ENCODE measurements around the gene RPS5.
A peak's percentile ranks its signal among the peaks of the same experiment; 100 is the strongest.

The RPS5 gene

GRCh38 chr19:58385313-58385890, 1.7 kb upstream of the RPS5 start:
- H3K4me1 ChIP-seq (ENCODE audit: insufficient read depth, low read length): peaks cover 32% of the 10 kb centered on the region
- H3K36me3 ChIP-seq (ENCODE audit: insufficient read depth, low read length): peaks cover 14% of the 10 kb centered on the region
- H3K27me3 ChIP-seq (ENCODE audit: insufficient read depth, low read length): no peaks in the 10 kb centered on the region
- no peaks in the 10 kb centered on the region for H3K9me3 ChIP-seq (ENCODE audit: low read length)
- H2AFZ ChIP-seq (ENCODE audit: low read depth, low read length): no peak overlapping the region
- H3K4me3 ChIP-seq (ENCODE audit: low read length): peak overlapping the region; percentile 76

GRCh38 chr19:58385891-58386575, 1.0 kb upstream of the RPS5 start:
- peak overlapping the region; percentile 76 for H3K4me3 ChIP-seq (ENCODE audit: low read length)
- H3K27me3 ChIP-seq (ENCODE audit: insufficient read depth, low read length): no peaks in the 10 kb centered on the region
- no peaks in the 10 kb centered on the region for H3K9me3 ChIP-seq (ENCODE audit: low read length)
- peak overlapping the region; percentile 6 for H2AFZ ChIP-seq (ENCODE audit: low read depth, low read length)
- H3K4me1 ChIP-seq (ENCODE audit: insufficient read depth, low read length): peaks cover 32% of the 10 kb centered on the region
- H3K36me3 ChIP-seq (ENCODE audit: insufficient read depth, low read length): peaks cover 20% of the 10 kb centered on the region

- no peaks in the 10 kb centered on the region for H3K27me3 ChIP-seq (ENCODE audit: insufficient read depth, low read length)
- peaks cover 26% of the 10 kb centered on the region for H3K4me1 ChIP-seq (ENCODE audit: insufficient read depth, low read length)
- no peaks in the 10 kb centered on the region for H3K9me3 ChIP-seq (ENCODE audit: low read length)
- no peak overlapping the region for H2AFZ ChIP-seq (ENCODE audit: low read depth, low read length)
- peaks cover 26% of the 10 kb centered on the region for H3K36me3 ChIP-seq (ENCODE audit: insufficient read depth, low read length)
- H3K4me3 ChIP-seq (ENCODE audit: low read length): peak overlapping the region; percentile 76
Observed at GRCh38 chr19:58387338-58388174, 487 bp downstream of the RPS5 start.

DNA sequence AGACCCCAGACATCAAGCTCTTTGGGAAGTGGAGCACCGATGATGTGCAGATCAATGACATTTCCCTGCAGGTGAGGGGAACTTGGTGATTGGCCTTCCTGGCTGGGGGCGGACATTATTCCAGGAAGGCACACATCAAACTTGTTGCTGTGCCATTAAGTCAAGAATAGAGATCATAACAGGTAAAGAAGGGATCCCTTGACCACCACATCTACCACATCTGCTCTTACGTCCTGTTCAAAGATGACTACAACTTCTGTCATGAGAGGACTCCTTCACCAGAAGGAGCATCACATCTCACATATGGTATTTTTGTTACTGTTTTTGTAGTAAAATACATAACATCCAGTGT, 1.1 kb downstream of the RPS5 start:
- H3K4me3 ChIP-seq (ENCODE audit: low read length): peak overlapping the region; percentile 76
- no peaks in the 10 kb centered on the region for H3K9me3 ChIP-seq (ENCODE audit: low read length)
- no peaks in the 10 kb centered on the region for H3K27me3 ChIP-seq (ENCODE audit: insufficient read depth, low read length)
- peaks cover 32% of the 10 kb centered on the region for H3K36me3 ChIP-seq (ENCODE audit: insufficient read depth, low read length)
- peaks cover 26% of the 10 kb centered on the region for H3K4me1 ChIP-seq (ENCODE audit: insufficient read depth, low read length)
- no peak overlapping the region for H2AFZ ChIP-seq (ENCODE audit: low read depth, low read length)

- H3K27me3 ChIP-seq (ENCODE audit: insufficient read depth, low read length): no peaks in the 10 kb centered on the region
- H3K4me3 ChIP-seq (ENCODE audit: low read length): no peak overlapping the region
- no peak overlapping the region for H2AFZ ChIP-seq (ENCODE audit: low read depth, low read length)
- peaks cover 58% of the 10 kb centered on the region for H3K36me3 ChIP-seq (ENCODE audit: insufficient read depth, low read length)
- no peaks in the 10 kb centered on the region for H3K9me3 ChIP-seq (ENCODE audit: low read length)
- peaks cover 7% of the 10 kb centered on the region for H3K4me1 ChIP-seq (ENCODE audit: insufficient read depth, low read length)
Observed at GRCh38 chr19:58392945-58393724, 6.1 kb downstream of the RPS5 start.

DNA sequence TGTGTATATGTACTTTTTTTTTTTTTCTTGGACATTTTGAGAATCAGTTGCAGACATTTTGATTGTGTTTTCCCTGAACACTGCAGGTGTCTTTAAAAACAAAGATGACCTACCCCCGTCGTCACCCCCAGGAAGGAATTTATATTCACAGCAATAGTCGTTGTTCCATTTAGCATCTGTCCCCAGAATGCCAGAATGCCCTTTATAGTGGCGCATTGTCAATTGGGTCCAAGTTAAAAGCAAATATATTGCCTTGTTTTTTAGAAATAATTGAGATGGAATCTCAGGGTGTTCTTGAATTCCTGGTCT, 6.6 kb downstream of the RPS5 start:
- no peak overlapping the region for H2AFZ ChIP-seq (ENCODE audit: low read depth, low read length)
- H3K4me1 ChIP-seq (ENCODE audit: insufficient read depth, low read length): peaks cover 4% of the 10 kb centered on the region
- peaks cover 54% of the 10 kb centered on the region for H3K36me3 ChIP-seq (ENCODE audit: insufficient read depth, low read length)
- H3K9me3 ChIP-seq (ENCODE audit: low read length): no peaks in the 10 kb centered on the region
- no peaks in the 10 kb centered on the region for H3K27me3 ChIP-seq (ENCODE audit: insufficient read depth, low read length)
- H3K4me3 ChIP-seq (ENCODE audit: low read length): no peak overlapping the region

DNA sequence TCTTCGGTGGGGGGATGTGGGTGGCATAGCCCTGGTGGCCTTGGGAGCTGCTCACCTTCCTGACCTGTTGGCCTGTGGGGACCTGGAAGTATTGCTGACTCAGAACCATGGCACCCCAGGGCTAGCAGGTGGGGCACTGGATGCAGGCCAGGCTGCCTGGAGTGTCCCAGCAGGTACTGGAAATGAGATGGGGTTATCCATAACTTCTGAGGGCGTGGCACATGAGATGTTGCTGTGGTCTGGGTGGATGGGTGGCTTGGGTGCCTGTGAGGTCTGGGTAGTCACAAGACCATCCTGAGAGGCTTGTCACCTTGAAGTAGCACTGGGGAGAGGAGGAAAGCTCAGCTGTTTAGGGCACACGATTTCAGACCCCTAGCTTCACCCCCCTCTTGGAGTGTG, 7.8 kb downstream of the RPS5 start:
- Histone ChIP-seq H3K9me3 (ENCODE audit: low read length) (no peaks in the 10 kb centered on the region), H3K27me3 (ENCODE audit: insufficient read depth, low read length) (no peaks in the 10 kb centered on the region), H3K4me1 (ENCODE audit: insufficient read depth, low read length) (no peaks in the 10 kb centered on the region), H3K36me3 (ENCODE audit: insufficient read depth, low read length) (peaks cover 47% of the 10 kb centered on the region), H2AFZ (ENCODE audit: low read depth, low read length) (no peak overlapping the region), H3K4me3 (ENCODE audit: low read length) (no peak overlapping the region)

DNA sequence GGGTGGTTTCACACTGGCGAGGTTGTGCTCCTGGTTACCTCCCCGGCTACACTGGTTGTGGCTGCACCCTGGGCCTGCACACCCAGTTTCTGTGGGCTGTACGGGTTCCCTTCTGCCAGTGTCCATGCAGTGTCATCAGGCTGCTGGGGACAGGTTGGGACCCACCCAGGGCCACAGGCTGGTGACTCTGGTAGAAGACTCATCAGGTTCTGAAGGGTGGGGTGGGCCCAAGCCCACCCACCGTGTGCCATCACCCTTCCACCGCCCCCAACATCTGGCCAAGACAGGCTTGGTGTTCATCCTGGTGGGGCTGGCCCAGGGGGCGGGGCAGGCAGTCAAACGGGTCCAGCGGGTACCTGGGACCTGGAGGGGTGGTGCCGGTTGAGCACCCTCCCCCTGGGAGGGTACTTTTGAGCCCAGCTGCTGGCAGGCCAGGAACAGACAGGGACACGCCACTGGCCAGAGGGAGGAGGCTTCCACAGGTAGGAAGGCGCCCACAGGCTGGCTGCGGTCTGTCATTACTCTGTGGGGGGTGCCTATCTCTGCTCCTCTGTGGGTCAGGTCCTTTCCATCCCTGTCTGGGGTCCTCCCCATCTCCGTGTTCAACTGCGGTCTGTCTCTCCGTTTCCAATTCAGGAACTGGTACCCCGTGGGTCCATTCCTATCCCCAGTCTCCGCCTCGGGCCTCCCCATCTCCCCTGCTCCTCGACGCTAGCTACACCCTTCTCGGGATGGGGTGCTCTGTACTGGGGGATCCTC, 8.3 kb downstream of the RPS5 start, which contains the start of gene RNF225:
TSS of gene RNF225 (plus strand) at position 437 of the 759 bp plus-strand sequence. CDS start 434 bp downstream, outside the sequence.
- Histone ChIP-seq H3K4me1 (ENCODE audit: insufficient read depth, low read length) (peaks cover 3% of the 10 kb centered on the region), H3K9me3 (ENCODE audit: low read length) (no peaks in the 10 kb centered on the region), H2AFZ (ENCODE audit: low read depth, low read length) (no peak within 1 kb of the TSS), H3K4me3 (ENCODE audit: low read length) (no peak within 1 kb of the TSS), H3K27me3 (ENCODE audit: insufficient read depth, low read length) (no peaks in the 10 kb centered on the region), H3K36me3 (ENCODE audit: insufficient read depth, low read length) (peaks cover 47% of the 10 kb centered on the region)

DNA sequence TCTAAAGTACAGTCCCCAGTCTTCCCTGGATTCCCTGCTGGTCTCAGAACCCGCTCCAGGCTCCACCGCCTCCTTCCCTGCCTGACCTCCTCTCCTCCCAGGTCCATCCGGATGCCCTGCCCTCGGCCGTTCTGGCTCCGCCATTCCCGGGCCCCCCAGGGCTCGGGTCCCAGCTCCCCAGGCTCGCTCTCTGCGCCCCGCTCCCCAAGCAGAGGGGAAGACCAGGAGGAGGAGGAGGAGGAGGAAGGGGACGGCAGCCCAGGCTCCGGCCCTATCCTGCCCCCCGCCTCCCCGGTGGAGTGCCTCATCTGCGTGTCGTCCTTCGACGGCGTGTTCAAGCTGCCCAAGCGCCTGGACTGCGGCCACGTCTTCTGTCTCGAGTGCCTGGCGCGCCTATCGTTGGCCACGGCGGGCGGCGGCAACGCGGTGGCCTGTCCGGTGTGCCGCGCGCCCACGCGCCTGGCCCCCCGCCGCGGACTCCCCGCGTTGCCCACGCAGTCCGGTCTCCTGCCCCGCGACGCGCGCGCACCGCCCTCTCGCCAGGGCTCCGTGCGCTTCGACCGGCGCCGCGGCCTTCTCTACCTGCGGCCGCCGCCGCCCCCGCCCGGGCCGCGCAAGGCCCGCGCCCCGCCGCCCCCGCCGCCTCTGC, 9.0 kb downstream of the RPS5 start:
- Histone ChIP-seq H3K27me3 (ENCODE audit: insufficient read depth, low read length) (no peaks in the 10 kb centered on the region), H3K36me3 (ENCODE audit: insufficient read depth, low read length) (peaks cover 40% of the 10 kb centered on the region), H3K9me3 (ENCODE audit: low read length) (no peaks in the 10 kb centered on the region), H3K4me3 (ENCODE audit: low read length) (no peak overlapping the region), H3K4me1 (ENCODE audit: insufficient read depth, low read length) (peaks cover 7% of the 10 kb centered on the region), H2AFZ (ENCODE audit: low read depth, low read length) (no peak overlapping the region)

- Histone ChIP-seq H3K36me3 (ENCODE audit: insufficient read depth, low read length) (peaks cover 38% of the 10 kb centered on the region), H3K9me3 (ENCODE audit: low read length) (no peaks in the 10 kb centered on the region), H3K27me3 (ENCODE audit: insufficient read depth, low read length) (no peaks in the 10 kb centered on the region), H3K4me1 (ENCODE audit: insufficient read depth, low read length) (peaks cover 7% of the 10 kb centered on the region), H2AFZ (ENCODE audit: low read depth, low read length) (no peak overlapping the region), H3K4me3 (ENCODE audit: low read length) (no peak overlapping the region)
Observed at GRCh38 chr19:58396691-58397532, 9.8 kb downstream of the RPS5 start.

- no peaks in the 10 kb centered on the region for H3K9me3 ChIP-seq (ENCODE audit: low read length)
- no peak overlapping the region for H3K4me3 ChIP-seq (ENCODE audit: low read length)
- H3K4me1 ChIP-seq (ENCODE audit: insufficient read depth, low read length): peaks cover 11% of the 10 kb centered on the region
- peaks cover 35% of the 10 kb centered on the region for H3K36me3 ChIP-seq (ENCODE audit: insufficient read depth, low read length)
- no peaks in the 10 kb centered on the region for H3K27me3 ChIP-seq (ENCODE audit: insufficient read depth, low read length)
- H2AFZ ChIP-seq (ENCODE audit: low read depth, low read length): no peak overlapping the region
Observed at GRCh38 chr19:58397533-58398037, 10.5 kb downstream of the RPS5 start.

All from neuron (in vitro differentiated cells).